ENCODE results near the gene TNNI3. TPM values are rescaled to one million over a fixed set of nuclear protein-coding genes. Genes with fewer than 3 reads are reported as not detected.
"Not testable (repeated sequence)": the region's sequence is repeated elsewhere in the genome, so short reads cannot be mapped to it uniquely, and the experiment has no call there.

The TNNI3 gene
- total RNA-seq, 1 donor from 2014 or later = 6.0 TPM

GRCh38 chr19:55175117-55175867 is 17.8 kb upstream of the TNNI3 start:
- DNase-seq (ENCODE audit: low spot score, unreplicated experiment) = no peak
- Mint-ChIP-seq H3K4me3 (ENCODE audit: low read depth) (no peak overlapping the region), H3K27me3 (peaks cover 90% of the 10 kb centered on the region), H3K4me1 (ENCODE audit: low read depth) (peaks cover 5% of the 10 kb centered on the region), H3K9me3 (ENCODE audit: low read depth) (no peaks in the 10 kb centered on the region), H3K27ac (no peak overlapping the region), H3K36me3 (ENCODE audit: insufficient read depth) (no peaks in the 10 kb centered on the region)
- no peak for TF ChIP-seq CTCF (IDR thresholded peaks at IDR 0.05; ENCODE audit: unreplicated experiment)

- Mint-ChIP-seq H3K27me3 (peaks cover 89% of the 10 kb centered on the region), H3K27ac (no peak overlapping the region), H3K4me3 (ENCODE audit: low read depth) (no peak overlapping the region), H3K36me3 (ENCODE audit: insufficient read depth) (no peaks in the 10 kb centered on the region), H3K4me1 (ENCODE audit: low read depth) (peaks cover 3% of the 10 kb centered on the region), H3K9me3 (ENCODE audit: low read depth) (no peaks in the 10 kb centered on the region)
- no peak for DNase-seq (ENCODE audit: low spot score, unreplicated experiment)
- no peak for TF ChIP-seq CTCF (IDR thresholded peaks at IDR 0.05; ENCODE audit: unreplicated experiment)
Measured at GRCh38 chr19:55174425-55175116, 17.0 kb upstream of the TNNI3 start.

GRCh38 chr19:55173714-55174409 is 16.3 kb upstream of the TNNI3 start:
- Mint-ChIP-seq H3K27me3 (peaks cover 94% of the 10 kb centered on the region), H3K36me3 (ENCODE audit: insufficient read depth) (no peaks in the 10 kb centered on the region), H3K27ac (no peak overlapping the region), H3K9me3 (ENCODE audit: low read depth) (no peaks in the 10 kb centered on the region), H3K4me1 (ENCODE audit: low read depth) (peaks cover 3% of the 10 kb centered on the region), H3K4me3 (ENCODE audit: low read depth) (peak overlapping the region; percentile 62)
- no peak for TF ChIP-seq CTCF (IDR thresholded peaks at IDR 0.05; ENCODE audit: unreplicated experiment)
- DNase-seq (ENCODE audit: low spot score, unreplicated experiment) = no peak

GRCh38 chr19:55173186-55173713 is 15.7 kb upstream of the TNNI3 start:
- no peak for TF ChIP-seq CTCF (IDR thresholded peaks at IDR 0.05; ENCODE audit: unreplicated experiment)
- no peaks in the 10 kb centered on the region for H3K36me3 Mint-ChIP-seq (ENCODE audit: insufficient read depth)
- no peak for DNase-seq (ENCODE audit: low spot score, unreplicated experiment)
- H3K27ac Mint-ChIP-seq = no peak overlapping the region
- H3K27me3 Mint-ChIP-seq = peaks cover 90% of the 10 kb centered on the region
- no peaks in the 10 kb centered on the region for H3K9me3 Mint-ChIP-seq (ENCODE audit: low read depth)
- H3K4me3 Mint-ChIP-seq (ENCODE audit: low read depth) = peak overlapping the region; percentile 62
- peaks cover 3% of the 10 kb centered on the region for H3K4me1 Mint-ChIP-seq (ENCODE audit: low read depth)

GRCh38 chr19:55172741-55173140 is 15.2 kb upstream of the TNNI3 start:
- Mint-ChIP-seq H3K4me1 (ENCODE audit: low read depth) (peaks cover 3% of the 10 kb centered on the region), H3K27ac (peak overlapping the region; percentile 34), H3K27me3 (peaks cover 84% of the 10 kb centered on the region), H3K4me3 (ENCODE audit: low read depth) (peak overlapping the region; percentile 21), H3K9me3 (ENCODE audit: low read depth) (no peaks in the 10 kb centered on the region), H3K36me3 (ENCODE audit: insufficient read depth) (no peaks in the 10 kb centered on the region)
- no peak for TF ChIP-seq CTCF (IDR thresholded peaks at IDR 0.05; ENCODE audit: unreplicated experiment)
- no peak for DNase-seq (ENCODE audit: low spot score, unreplicated experiment)

- H3K27ac Mint-ChIP-seq = peak overlapping the region; percentile 34
- not testable (repeated sequence) for H3K9me3 Mint-ChIP-seq (ENCODE audit: low read depth); DNase-seq (ENCODE audit: low spot score, unreplicated experiment); H3K4me1 Mint-ChIP-seq (ENCODE audit: low read depth); H3K36me3 Mint-ChIP-seq (ENCODE audit: insufficient read depth)
- H3K4me3 Mint-ChIP-seq (ENCODE audit: low read depth) = peak overlapping the region; percentile 21
- peaks cover 80% of the 10 kb centered on the region for H3K27me3 Mint-ChIP-seq
Measured at GRCh38 chr19:55172318-55172717, 14.8 kb upstream of the TNNI3 start.
